Measurements from ENCODE around the gene ATG2A. TPM values are rescaled to one million over a fixed set of nuclear protein-coding genes. Genes with fewer than 3 reads are reported as not detected.

Gene ATG2A
- total RNA-seq, 1 experiment from 2014 or later, result 28.6 TPM

- no TSS peak for BruUV-seq (replicated peaks)
- H3K27me3 ChIP-seq (replicated peaks; ENCODE audit: insufficient read depth, low read depth, low read length, poor library complexity), result no peaks in the 10 kb centered on the region
- no peak overlapping the region for H3K4me3 ChIP-seq (ENCODE audit: low read depth, low read length, poor library complexity, severe bottlenecking)
- intact Hi-C loops (cut with micrococcal nuclease; ENCODE audit: unreplicated experiment), result no loop called here
- DNase-seq (ENCODE audit: low spot score), result no peak
- no peak for TF ChIP-seq EZH2 (IDR thresholded peaks at IDR 0.05; ENCODE audit: borderline replicate concordance, low read depth, low read length, poor library complexity, severe bottlenecking)
- no peak for TF ChIP-seq CTCF (conservative IDR thresholded peaks at IDR 0.05; ENCODE audit: low read depth, low read length)
- POLR2A ChIA-PET (ENCODE audit: low non-redundant PET), result no interaction called here
- peaks cover 14% of the 10 kb centered on the region for H3K36me3 ChIP-seq (ENCODE audit: insufficient read depth, low read length, poor library complexity, severe bottlenecking)
- H3K9me3 ChIP-seq (ENCODE audit: low read depth, low read length, poor library complexity, severe bottlenecking), result no peaks in the 10 kb centered on the region
- H3K27ac ChIP-seq (ENCODE audit: low read depth, low read length, poor library complexity, severe bottlenecking), result peak overlapping the region; percentile 22
- H3K4me1 ChIP-seq (ENCODE audit: insufficient read depth, low read length, poor library complexity, severe bottlenecking), result peaks cover 8% of the 10 kb centered on the region
- CTCF ChIA-PET, result interaction anchor here (1.2 kb wide), 1 partner anchor 23 kb away, joined by 3 read pairs; no protein-coding TSS in a partner anchor
These were observed 46.7 kb downstream of the ATG2A start for GRCh38 chr11:64870176-64870892.

GRCh38 chr11:64869571-64870175, 47.3 kb downstream of the ATG2A start:
- Histone ChIP-seq H3K4me3 (ENCODE audit: low read depth, low read length, poor library complexity, severe bottlenecking) (no peak overlapping the region), H3K27me3 (replicated peaks; ENCODE audit: insufficient read depth, low read depth, low read length, poor library complexity) (no peaks in the 10 kb centered on the region), H3K4me1 (ENCODE audit: insufficient read depth, low read length, poor library complexity, severe bottlenecking) (peaks cover 8% of the 10 kb centered on the region), H3K9me3 (ENCODE audit: low read depth, low read length, poor library complexity, severe bottlenecking) (no peaks in the 10 kb centered on the region), H3K27ac (ENCODE audit: low read depth, low read length, poor library complexity, severe bottlenecking) (peak overlapping the region; percentile 22), H3K36me3 (ENCODE audit: insufficient read depth, low read length, poor library complexity, severe bottlenecking) (peaks cover 14% of the 10 kb centered on the region)
- DNase-seq (ENCODE audit: low spot score), result peak; percentile 62
- CTCF ChIA-PET, result interaction anchor here (0.6 to 1.2 kb wide), 4 partner anchors 8 to 394 kb away, joined by 3 to 8 read pairs (median 4); no protein-coding TSS in a partner anchor
- intact Hi-C loops (cut with micrococcal nuclease; ENCODE audit: unreplicated experiment), result no loop called here
- no peak for TF ChIP-seq EZH2 (IDR thresholded peaks at IDR 0.05; ENCODE audit: borderline replicate concordance, low read depth, low read length, poor library complexity, severe bottlenecking)
- TF ChIP-seq CTCF (conservative IDR thresholded peaks at IDR 0.05; ENCODE audit: low read depth, low read length), result peak; percentile 57
- no TSS peak for BruUV-seq (replicated peaks)
- POLR2A ChIA-PET (ENCODE audit: low non-redundant PET), result interaction anchor here (0.5 kb wide), 1 partner anchor 553 kb away, joined by 5 read pairs; the partner anchor contains the start of gene NEAT1

DNA sequence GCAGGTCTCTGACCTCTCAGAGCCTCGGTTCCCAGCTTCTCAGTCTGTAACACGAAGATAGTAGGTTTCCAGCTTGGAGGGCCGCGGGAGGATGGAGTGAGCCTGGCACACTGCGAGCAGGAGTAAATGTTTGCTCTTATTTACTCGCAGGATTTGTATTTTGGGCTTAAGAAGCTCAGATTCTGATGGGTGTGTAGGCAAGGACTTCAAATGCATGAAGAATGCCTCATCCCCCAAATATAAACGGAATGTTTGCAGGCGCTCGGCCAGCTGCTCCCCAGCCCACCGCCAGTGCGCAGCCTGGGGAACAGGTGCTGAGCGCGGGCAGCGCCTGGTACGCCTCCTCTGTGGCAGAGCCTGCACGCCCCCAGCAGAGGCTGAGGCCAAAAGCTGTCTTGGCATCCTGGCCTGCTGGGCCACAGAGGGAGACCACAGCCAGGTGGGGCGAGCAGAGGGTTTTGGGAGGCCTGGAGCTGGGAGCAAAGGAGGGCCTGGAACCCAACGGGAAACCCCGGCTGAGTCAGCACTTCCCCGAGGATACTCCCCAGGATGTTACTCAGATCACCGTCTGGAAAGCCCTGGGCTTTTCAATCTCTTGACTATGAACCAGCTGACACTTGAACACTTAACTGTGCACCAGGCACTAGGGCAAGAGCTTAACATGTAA, 48.0 kb downstream of the ATG2A start:
- POLR2A ChIA-PET (ENCODE audit: low non-redundant PET), result interaction anchor here (0.5 kb wide), 1 partner anchor 553 kb away, joined by 5 read pairs; the partner anchor contains the start of gene NEAT1
- Histone ChIP-seq H3K27me3 (replicated peaks; ENCODE audit: insufficient read depth, low read depth, low read length, poor library complexity) (no peaks in the 10 kb centered on the region), H3K36me3 (ENCODE audit: insufficient read depth, low read length, poor library complexity, severe bottlenecking) (peaks cover 14% of the 10 kb centered on the region), H3K4me1 (ENCODE audit: insufficient read depth, low read length, poor library complexity, severe bottlenecking) (peaks cover 8% of the 10 kb centered on the region), H3K9me3 (ENCODE audit: low read depth, low read length, poor library complexity, severe bottlenecking) (no peaks in the 10 kb centered on the region), H3K27ac (ENCODE audit: low read depth, low read length, poor library complexity, severe bottlenecking) (no peak overlapping the region), H3K4me3 (ENCODE audit: low read depth, low read length, poor library complexity, severe bottlenecking) (no peak overlapping the region)
- no peak for DNase-seq (ENCODE audit: low spot score)
- intact Hi-C loops (cut with micrococcal nuclease; ENCODE audit: unreplicated experiment), result no loop called here
- CTCF ChIA-PET, result interaction anchor here (0.6 to 1.1 kb wide), 3 partner anchors 9 to 394 kb away, joined by 3 to 8 read pairs (median 4); no protein-coding TSS in a partner anchor
- no TSS peak for BruUV-seq (replicated peaks)
- TF ChIP-seq EZH2 (IDR thresholded peaks at IDR 0.05; ENCODE audit: borderline replicate concordance, low read depth, low read length, poor library complexity, severe bottlenecking) (no peak), CTCF (conservative IDR thresholded peaks at IDR 0.05; ENCODE audit: low read depth, low read length) (no peak)

All from A673 (cell line).